Measurements from ENCODE around the gene TKTL1. TPM values are rescaled to one million over a fixed set of nuclear protein-coding genes. Genes with fewer than 3 reads are reported as not detected.

Gene TKTL1
- total RNA-seq, 3 donors from 2014 or later (not counting 1 experiment from before 2014, with no cell fraction given) = 17.1 to 42.8 (median 28.8) TPM

DNA sequence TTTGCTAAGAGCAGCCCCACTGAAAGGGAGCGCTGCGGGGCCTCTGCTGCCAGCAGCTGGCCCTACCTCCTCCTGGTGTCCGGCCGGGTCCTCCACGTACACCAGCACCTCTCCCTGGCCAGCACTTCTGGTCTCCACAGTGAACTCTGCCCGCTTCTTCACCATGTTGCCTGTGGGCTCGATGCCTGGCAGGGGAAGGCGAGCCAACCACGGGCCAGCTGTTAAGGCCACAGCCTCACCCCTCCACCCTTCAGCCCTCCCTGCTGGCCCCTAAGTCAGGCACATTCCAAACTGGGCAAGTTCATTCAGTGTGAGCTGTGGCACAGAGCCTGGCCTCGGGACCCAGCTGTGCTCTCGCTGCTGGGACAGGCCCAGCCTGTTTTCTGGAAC lies 71.1 kb downstream of the TKTL1 start:
- no peaks in the 10 kb centered on the region for H3K9me3 ChIP-seq (ENCODE audit: control insufficient read depth, insufficient read depth, low read length)
- H3K27ac ChIP-seq (ENCODE audit: low read length) = peak overlapping the region; percentile 100
- WGBS (ENCODE audit: insufficient coverage) = 40% methylated on average over 10 of the region's 11 CpGs
- intact Hi-C loops (cut with micrococcal nuclease) = no loop called here
- TF ChIP-seq, protein P1, sequence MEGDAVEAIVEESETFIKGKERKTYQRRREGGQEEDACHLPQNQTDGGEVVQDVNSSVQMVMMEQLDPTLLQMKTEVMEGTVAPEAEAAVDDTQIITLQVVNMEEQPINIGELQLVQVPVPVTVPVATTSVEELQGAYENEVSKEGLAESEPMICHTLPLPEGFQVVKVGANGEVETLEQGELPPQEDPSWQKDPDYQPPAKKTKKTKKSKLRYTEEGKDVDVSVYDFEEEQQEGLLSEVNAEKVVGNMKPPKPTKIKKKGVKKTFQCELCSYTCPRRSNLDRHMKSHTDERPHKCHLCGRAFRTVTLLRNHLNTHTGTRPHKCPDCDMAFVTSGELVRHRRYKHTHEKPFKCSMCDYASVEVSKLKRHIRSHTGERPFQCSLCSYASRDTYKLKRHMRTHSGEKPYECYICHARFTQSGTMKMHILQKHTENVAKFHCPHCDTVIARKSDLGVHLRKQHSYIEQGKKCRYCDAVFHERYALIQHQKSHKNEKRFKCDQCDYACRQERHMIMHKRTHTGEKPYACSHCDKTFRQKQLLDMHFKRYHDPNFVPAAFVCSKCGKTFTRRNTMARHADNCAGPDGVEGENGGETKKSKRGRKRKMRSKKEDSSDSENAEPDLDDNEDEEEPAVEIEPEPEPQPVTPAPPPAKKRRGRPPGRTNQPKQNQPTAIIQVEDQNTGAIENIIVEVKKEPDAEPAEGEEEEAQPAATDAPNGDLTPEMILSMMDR (IDR thresholded peaks at IDR 0.05) = no peak
- peaks cover 63% of the 10 kb centered on the region for H3K36me3 ChIP-seq (ENCODE audit: control insufficient read depth, insufficient read depth, low read length)
- no peak overlapping the region for H3K4me3 ChIP-seq (ENCODE audit: low read length)
- Mint-ChIP-seq H3K9me3 (no peaks in the 10 kb centered on the region), H3K4me1 (peaks cover 11 to 26% of the 10 kb centered on the region in 2 donors), H3K27ac (peak overlapping the region; percentile 86 to 95), H3K4me3 (peak overlapping the region; percentile 55), H3K27me3 (ENCODE audit: low read depth in 2 of 2) (no peaks in the 10 kb centered on the region), H3K36me3 (no peaks in the 10 kb centered on the region)
- DNase-seq (no peak), ATAC-seq (no peak)
- no peaks in the 10 kb centered on the region for H3K27me3 ChIP-seq (ENCODE audit: control insufficient read depth, insufficient read depth, low read length)
- H3K4me1 ChIP-seq (ENCODE audit: control insufficient read depth, insufficient read depth, low read length) = peaks cover 62% of the 10 kb centered on the region

DNA sequence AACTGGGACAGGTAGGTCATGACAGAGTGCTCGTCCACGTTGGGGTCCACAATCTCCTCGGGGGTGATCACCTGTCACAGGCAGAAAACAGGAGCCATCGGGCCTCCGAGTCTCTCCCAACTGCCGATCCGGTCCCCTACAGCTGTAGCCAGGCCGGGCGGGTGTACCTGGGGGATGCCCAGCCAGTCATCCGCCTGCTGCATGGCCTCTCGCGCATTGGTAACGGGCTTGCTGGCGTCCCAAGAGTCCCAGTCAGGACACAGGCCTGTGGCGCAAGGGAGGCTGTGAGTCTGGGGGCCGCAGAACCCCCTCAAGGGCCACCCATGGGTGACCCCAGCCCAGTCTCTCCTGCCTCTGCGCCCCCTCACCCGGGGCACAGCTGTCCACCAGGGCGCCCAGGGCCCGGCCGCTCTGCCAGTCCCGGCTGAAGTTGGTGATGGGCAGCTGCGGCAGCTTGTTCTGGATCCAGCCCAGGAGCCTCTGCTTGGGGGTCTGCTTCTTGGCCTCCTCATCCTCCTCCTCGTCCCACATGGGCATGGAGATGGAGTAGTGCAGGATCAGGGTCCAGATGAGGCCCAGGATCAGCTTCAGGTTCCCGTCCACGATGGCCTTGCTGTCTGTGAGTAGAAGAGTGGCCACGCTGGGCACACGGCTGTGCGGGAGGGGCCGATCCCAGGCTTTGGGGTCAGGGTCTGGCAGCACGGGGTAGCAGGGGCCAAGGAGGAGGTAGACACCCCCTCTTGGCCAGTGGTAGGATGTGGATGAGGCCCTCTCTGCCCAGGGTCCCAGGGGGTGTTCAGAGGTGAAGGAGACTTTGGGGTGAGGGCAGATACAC lies 72.1 kb downstream of the TKTL1 start:
- 77% methylated on average over 29 of the region's 31 CpGs for WGBS (ENCODE audit: insufficient coverage)
- Histone ChIP-seq H3K27me3 (ENCODE audit: control insufficient read depth, insufficient read depth, low read length) (no peaks in the 10 kb centered on the region), H3K9me3 (ENCODE audit: control insufficient read depth, insufficient read depth, low read length) (no peaks in the 10 kb centered on the region), H3K4me1 (ENCODE audit: control insufficient read depth, insufficient read depth, low read length) (peaks cover 61% of the 10 kb centered on the region), H3K36me3 (ENCODE audit: control insufficient read depth, insufficient read depth, low read length) (peaks cover 53% of the 10 kb centered on the region), H3K4me3 (ENCODE audit: low read length) (peak overlapping the region; percentile 97), H3K27ac (ENCODE audit: low read length) (peak overlapping the region; percentile 100)
- ATAC-seq (no peak), DNase-seq (no peak)
- peak overlapping the region; percentile 95 to 97 for H3K27ac Mint-ChIP-seq
- no peaks in the 10 kb centered on the region for H3K36me3 Mint-ChIP-seq
- no peaks in the 10 kb centered on the region for H3K9me3 Mint-ChIP-seq
- H3K27me3 Mint-ChIP-seq (ENCODE audit: low read depth in 2 of 2) = no peaks in the 10 kb centered on the region
- H3K4me1 Mint-ChIP-seq = peaks cover 18 to 33% of the 10 kb centered on the region in 2 donors
- intact Hi-C loops (cut with micrococcal nuclease) = no loop called here
- TF ChIP-seq, protein P1 (IDR thresholded peaks at IDR 0.05) = no peak
- peak overlapping the region; percentile 90 for H3K4me3 Mint-ChIP-seq

DNA sequence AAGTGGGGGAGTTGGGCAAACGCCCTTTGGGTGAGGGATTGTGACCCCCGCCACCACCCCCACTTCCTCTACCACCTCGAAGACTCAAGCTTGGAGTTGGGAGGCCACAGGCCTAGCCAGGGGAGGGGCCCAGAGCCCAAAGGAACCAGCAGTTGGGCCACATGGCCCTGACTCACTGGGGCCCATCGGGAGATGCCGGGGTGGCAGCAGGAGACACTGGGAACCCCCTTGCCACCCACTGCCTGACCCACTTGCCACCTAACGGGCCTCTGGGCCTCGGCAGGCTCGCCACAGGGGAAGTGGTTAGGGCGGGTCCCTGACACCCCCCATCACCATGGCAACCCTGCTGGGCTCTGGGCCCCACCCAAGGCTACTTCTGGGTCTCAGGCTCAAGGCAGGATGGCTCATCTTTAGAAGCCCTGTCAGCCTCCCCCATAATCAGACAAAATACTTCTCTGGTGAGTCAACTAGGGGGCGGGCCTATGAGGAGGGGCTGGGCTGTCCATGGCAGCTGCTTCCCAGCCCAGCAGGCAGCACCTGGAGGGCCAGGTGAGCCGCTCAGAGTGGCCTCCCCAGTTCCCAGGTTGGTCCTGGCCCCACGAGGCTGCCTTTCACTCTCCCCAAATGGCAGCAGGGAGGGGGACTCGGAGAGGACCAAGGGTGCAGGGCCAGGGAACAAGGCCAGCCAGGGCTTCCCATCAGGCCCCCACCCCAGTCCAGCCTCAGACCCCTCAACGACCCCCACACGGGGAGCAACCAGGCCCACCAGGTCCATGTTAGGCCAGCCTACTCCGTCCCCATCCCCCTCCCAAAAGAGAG lies 73.2 kb downstream of the TKTL1 start:
- peak overlapping the region; percentile 97 for H3K4me3 ChIP-seq (ENCODE audit: low read length)
- H3K9me3 Mint-ChIP-seq = no peaks in the 10 kb centered on the region

More for the DNA sequence above, 73.2 kb downstream of the TKTL1 start:
- Histone ChIP-seq H3K36me3 (ENCODE audit: control insufficient read depth, insufficient read depth, low read length) (peaks cover 45% of the 10 kb centered on the region), H3K27me3 (ENCODE audit: control insufficient read depth, insufficient read depth, low read length) (no peaks in the 10 kb centered on the region), H3K9me3 (ENCODE audit: control insufficient read depth, insufficient read depth, low read length) (no peaks in the 10 kb centered on the region), H3K27ac (ENCODE audit: low read length) (peak overlapping the region; percentile 100), H3K4me1 (ENCODE audit: control insufficient read depth, insufficient read depth, low read length) (peaks cover 70% of the 10 kb centered on the region)
- intact Hi-C loops (cut with micrococcal nuclease) = loop anchor here (1.0 kb wide), 1 partner anchor 9 kb away; no protein-coding TSS in a partner anchor
- DNase-seq = peak; percentile 90 to 94
- peak; percentile 54 to 77 (median 71) for ATAC-seq
- Mint-ChIP-seq H3K36me3 (no peaks in the 10 kb centered on the region), H3K4me3 (peak overlapping the region; percentile 90), H3K27me3 (ENCODE audit: low read depth in 2 of 2) (no peaks in the 10 kb centered on the region), H3K4me1 (peaks cover 19 to 39% of the 10 kb centered on the region in 2 donors), H3K27ac (peak overlapping the region; percentile 95 to 97)
- WGBS (ENCODE audit: insufficient coverage) = 0% methylated on average over 12 of the region's 16 CpGs
- TF ChIP-seq, protein P1 (IDR thresholded peaks at IDR 0.05) = no peak

Measured in natural killer cell (primary cell).